Measurements from ENCODE around the gene LRIG3. TPM values are rescaled to one million over a fixed set of nuclear protein-coding genes. Genes with fewer than 3 reads are reported as not detected.

LRIG3 gene
- total and polyA plus RNA-seq, 2 of the 8 experiments (the other 6 are each of a cell fraction or from before 2014, with no cell fraction given), result 6.5 to 9.1 TPM

- no peak overlapping the region for H2BK12ac ChIP-seq (ENCODE audit: low read depth, low read length)
- H3K18ac ChIP-seq (ENCODE audit: extremely low read depth, low read length), result no peak overlapping the region
- H3K4me1 ChIP-seq (replicated peaks in 1 of 4; ENCODE audit: control insufficient read depth in 3 of 4, insufficient read depth in 4 of 4, low read length in 3 of 4), result no peaks in the 10 kb centered on the region
- no peaks in the 10 kb centered on the region for H3K23me2 ChIP-seq (ENCODE audit: low read depth, low read length)
- ChIA-PET POLR2A (ENCODE audit: partially characterized antibody) (no interaction called here), CTCF (ENCODE audit: partially characterized antibody) (interaction anchor here (0.5 kb wide), 1 partner anchor 11 kb away, joined by 3 read pairs; no protein-coding TSS in a partner anchor)
- no peaks in the 10 kb centered on the region for H3K36me3 ChIP-seq (ENCODE audit: control insufficient read depth in 2 of 4, insufficient read depth in 4 of 4, low read length in 3 of 4)
- H3K4me3 ChIP-seq (ENCODE audit: extremely low read depth in 1 of 4, insufficient read depth in 2 of 4, low read depth in 3 of 4, low read length in 4 of 4), result no peak overlapping the region
- no peak overlapping the region for H3K23ac ChIP-seq (ENCODE audit: insufficient read length)
- H4K5ac ChIP-seq (ENCODE audit: insufficient read length, low read depth, low read length), result no peak overlapping the region
- H3K79me1 ChIP-seq (ENCODE audit: low read depth, low read length), result no peaks in the 10 kb centered on the region
- H3K4me2 ChIP-seq (ENCODE audit: insufficient read depth in 1 of 2, low read depth in 2 of 2, low read length in 2 of 2), result no peak overlapping the region
- no peak overlapping the region for H2BK20ac ChIP-seq (ENCODE audit: low read length)
- no peak for DNase-seq (ENCODE audit: low read depth in 1 of 2, low spot score in 2 of 2)
- TF ChIP-seq FOSL1 (IDR thresholded peaks at IDR 0.05; ENCODE audit: insufficient read depth, low read depth, low read length), result no peak
- H3K14ac ChIP-seq (ENCODE audit: insufficient read length), result no peak overlapping the region
- FAIRE-seq, result no peak
- no peak overlapping the region for H3K4ac ChIP-seq (replicated peaks; ENCODE audit: insufficient read length, low read depth, low read length)
- no peaks in the 10 kb centered on the region; a peak in 1 of 4 replicates for H3K9me3 ChIP-seq (ENCODE audit: insufficient read depth in 2 of 2, low read depth in 1 of 2, low read length in 1 of 2)
- H2BK5ac ChIP-seq (ENCODE audit: low read depth, low read length), result no peak overlapping the region
- no peak overlapping the region for H4K8ac ChIP-seq (ENCODE audit: extremely low read depth, insufficient read depth, low read length)
- WGBS, 2 experiments (ENCODE audit: extremely low coverage in 1 of 2, insufficient coverage in 1 of 2, insufficient read length in 1 of 2, insufficient replicate concordance in 2 of 2, low coverage in 1 of 2, low lambda C conversion rate in 2 of 2, missing lambda C conversion rate in 1 of 2), result 84% methylated on average over 2 of the region's 2 CpGs; no CpG with 5 or more reads in 1 of the 2 experiments
- no peak overlapping the region for H3K27ac ChIP-seq (ENCODE audit: low read depth, low read length)
- H3K56ac ChIP-seq (replicated peaks; ENCODE audit: insufficient read length, low read depth, low read length), result no peak overlapping the region
- H2BK120ac ChIP-seq (replicated peaks; ENCODE audit: low read depth, low read length), result no peak overlapping the region
- no peak overlapping the region for H2AFZ ChIP-seq (ENCODE audit: low read length)
- H3K79me2 ChIP-seq (ENCODE audit: control insufficient read depth in 1 of 2, insufficient read depth in 2 of 2, low read length in 2 of 2), result no peaks in the 10 kb centered on the region
- H4K20me1 ChIP-seq (replicated peaks in 1 of 2; ENCODE audit: control insufficient read depth in 1 of 2, insufficient read depth in 2 of 2, low read length in 2 of 2), result no peaks in the 10 kb centered on the region
- H3K27me3 ChIP-seq (replicated peaks in 1 of 4; ENCODE audit: control insufficient read depth in 3 of 4, extremely low read depth in 1 of 4, insufficient read depth in 3 of 4, low read length in 3 of 4), result no peaks in the 10 kb centered on the region
- no peak overlapping the region for H2BK15ac ChIP-seq (ENCODE audit: low read length)
- H2AK5ac ChIP-seq (ENCODE audit: low read depth, low read length), result no peak overlapping the region
- no peak overlapping the region for H3K9ac ChIP-seq (replicated peaks in 1 of 4; ENCODE audit: extremely low read depth in 1 of 4, low read depth in 3 of 4, low read length in 3 of 4)
- H4K91ac ChIP-seq (replicated peaks; ENCODE audit: insufficient read length, low read length), result no peak overlapping the region
Measured at GRCh38 chr12:58942345-58942744, 22.0 kb upstream of the LRIG3 start.
